NCI-H345 treated with DMSO at 0.1 percent for 48 hours (cell line): ENCODE data around the gene KIF12.
"Not testable (repeated sequence)": the region's sequence is repeated elsewhere in the genome, so short reads cannot be mapped to it uniquely, and the experiment has no call there.

Source experiments
- DNase-seq: peaks from one replicate; lab custom pipeline; 2025; ENCODE audit not compliant: unreplicated experiment; lab: John Stamatoyannopoulos, UW

The KIF12 gene

DNA sequence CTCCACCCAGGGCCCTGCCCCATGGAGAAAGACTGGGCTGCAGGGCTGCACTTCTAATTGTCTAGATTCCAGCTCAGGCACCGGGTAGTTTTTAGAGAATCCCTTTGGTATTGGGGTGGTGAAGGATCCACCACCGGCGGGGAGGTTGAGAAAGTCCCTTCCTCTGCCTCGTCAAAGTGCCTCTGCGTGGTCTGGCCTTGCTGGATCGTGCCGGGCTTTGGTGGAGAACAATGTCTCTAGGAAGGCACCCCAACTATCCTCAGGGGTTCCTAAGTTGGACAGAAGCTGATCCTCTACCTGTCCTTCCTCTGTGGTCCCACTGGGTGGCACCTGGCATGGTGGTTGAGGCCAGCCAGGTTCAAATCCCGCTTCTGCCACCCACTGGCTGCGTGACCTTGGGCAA is 13.7 kb downstream of the KIF12 start:
- DNase-seq = no peak

DNA sequence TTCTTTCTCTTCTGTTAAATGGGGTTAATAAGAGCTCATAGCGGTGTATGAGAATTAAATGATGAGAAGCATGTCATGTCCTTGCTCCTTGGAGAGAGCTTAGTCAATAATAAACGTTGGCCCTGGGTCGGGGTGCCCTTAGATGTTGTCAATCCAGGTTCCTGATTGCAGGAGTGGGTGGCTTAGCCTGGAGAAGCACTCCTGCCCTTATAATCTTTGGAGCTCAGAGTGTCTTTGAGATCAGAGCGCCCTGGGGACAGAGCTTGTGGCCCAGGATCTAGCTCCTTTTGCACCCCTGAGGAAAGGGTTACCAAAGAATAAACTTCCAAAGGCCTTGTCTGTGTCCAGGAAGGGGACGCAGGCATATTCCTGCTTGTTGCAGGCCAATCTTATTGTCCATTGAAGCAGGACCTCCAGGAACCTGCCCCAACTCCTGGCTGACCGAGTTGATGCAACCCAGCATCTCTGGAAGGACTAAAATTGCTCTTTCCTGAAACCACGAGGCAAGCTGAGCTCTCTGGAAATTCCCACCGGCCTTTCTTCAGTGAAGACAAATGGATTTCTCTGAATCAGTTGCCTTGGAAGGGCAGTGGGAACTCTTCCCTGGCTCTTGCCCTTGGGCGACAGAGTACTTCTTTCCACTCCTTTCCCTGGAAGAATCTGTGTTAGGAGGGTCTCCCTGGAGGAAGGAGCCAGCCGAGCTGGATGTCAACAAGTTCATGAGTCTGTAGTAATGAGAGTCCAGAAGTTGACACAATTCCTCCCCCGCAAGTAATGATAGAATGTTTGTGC is 14.6 kb downstream of the KIF12 start:
- DNase-seq = no peak

DNA sequence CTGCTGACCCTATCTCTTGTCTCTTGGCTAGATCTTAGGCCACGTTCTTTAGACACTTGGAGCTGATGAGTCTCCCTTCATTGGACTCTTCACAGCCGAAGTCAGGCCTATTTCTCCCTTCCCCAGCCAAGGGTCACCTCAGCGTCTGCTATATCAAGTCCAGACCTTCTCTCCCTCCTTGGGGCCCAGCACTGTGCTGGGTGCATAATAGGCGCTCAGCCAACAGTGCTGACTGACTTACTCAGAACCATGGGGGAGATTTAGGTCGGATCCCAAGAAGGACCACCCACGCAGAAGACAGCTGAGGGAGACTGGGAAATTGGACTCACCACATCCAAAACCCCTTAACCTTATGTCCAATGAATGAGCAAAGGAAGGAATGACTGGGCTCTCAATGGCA is 15.4 kb downstream of the KIF12 start:
- DNase-seq = no peak

- not testable (repeated sequence) for DNase-seq
Measured at GRCh38 chr9:114082763-114083412, 16.2 kb downstream of the KIF12 start.

DNA sequence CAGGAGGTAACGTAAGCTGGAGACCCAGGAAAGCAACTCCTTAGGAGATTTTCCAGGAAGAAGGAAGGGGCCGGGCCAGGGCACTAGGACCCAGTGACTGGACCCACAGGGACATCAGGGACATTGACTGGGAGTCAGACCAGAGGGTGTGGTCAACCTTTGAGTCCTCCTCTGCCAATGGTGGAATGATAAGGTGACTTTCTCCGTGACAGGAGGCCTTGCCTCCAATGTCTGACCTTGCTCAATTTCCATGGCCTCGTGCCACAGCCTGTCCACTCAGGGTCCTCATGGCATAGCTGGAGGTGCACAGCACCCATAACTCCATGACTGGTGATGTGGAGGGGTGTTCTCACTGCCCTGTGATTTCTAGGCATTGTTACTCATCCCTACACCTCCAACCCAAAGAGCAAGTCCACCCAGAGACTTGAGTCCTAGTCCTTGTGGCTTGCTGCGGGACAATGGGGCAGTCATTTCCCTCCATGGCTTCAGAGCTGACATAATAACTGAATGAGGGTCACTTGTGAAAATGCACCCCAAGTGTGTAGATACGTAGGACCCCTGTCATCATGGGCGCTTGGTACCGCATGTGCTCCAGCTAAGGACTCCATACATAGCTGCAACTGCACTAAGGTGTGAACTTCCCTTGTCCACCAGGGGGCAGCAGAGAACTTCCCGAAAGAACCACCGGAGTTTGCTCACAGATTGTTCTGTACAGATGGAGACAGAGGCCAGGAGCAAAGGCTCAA is 16.9 kb downstream of the KIF12 start:
- peak; percentile 71 for DNase-seq

DNA sequence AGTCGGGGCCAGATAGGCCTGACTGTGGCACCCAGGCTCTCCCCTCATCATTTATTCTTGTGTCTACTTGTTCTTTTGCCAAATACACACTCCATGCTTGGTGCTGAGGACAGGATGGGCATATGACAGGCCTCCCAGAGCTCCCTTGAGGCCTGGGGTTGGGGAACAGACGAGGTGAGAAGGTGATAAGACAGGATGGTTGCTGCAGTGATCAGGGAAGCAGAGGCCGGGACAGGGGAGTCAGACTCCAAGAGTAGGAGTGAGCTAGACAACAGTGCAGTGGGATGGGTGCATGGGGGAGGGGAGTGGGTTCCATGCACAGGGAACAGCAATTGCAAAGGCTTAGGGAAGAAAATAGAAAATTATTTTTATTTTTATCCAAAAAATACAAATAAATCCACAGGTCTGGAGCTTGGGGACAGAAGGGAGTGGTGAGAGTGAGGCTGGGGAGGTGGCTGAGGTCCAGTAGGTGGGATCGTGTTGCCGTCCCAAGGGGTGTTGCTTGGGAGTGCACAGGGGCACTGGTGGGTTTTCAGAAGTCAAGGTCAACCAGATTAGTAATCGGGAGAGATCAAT is 17.6 kb downstream of the KIF12 start:
- no peak for DNase-seq

DNA sequence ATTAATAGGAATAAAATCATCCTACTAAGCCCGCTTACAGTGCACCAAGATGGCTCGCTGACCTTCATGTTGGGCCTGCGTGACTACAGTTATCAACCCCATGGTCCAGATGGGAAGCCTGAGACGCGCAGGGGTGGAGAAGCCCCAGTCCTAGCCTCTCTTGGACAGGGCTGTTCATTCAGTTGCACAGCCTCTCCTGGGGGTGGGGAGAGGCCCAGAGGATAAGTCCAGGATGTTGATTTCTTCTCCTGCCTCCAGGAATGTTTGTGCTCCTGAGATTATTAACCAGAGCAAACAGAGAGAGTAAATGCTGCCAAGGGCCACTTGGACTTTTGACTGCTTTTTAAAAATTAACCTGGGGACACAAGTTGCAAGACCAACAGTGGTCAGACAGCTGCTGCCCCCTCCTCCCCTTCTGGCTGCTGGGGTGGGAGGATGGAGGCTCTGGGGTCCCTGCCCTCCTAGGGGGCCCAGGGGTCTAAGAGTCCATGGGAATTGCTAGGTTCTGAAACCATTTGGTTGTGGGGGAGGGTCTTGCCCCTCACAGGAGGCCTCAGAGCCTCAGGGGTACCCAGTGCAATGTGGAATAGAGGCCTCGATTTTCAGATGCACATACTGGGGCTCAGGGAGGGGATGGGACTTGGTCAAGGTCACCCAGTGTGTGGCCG is 18.2 kb downstream of the KIF12 start:
- DNase-seq = no peak

- no peak for DNase-seq
Measured at GRCh38 chr9:114080195-114080772, 18.8 kb downstream of the KIF12 start.

GRCh38 chr9:114078781-114079156 is 20.3 kb downstream of the KIF12 start:
- DNase-seq = no peak

DNA sequence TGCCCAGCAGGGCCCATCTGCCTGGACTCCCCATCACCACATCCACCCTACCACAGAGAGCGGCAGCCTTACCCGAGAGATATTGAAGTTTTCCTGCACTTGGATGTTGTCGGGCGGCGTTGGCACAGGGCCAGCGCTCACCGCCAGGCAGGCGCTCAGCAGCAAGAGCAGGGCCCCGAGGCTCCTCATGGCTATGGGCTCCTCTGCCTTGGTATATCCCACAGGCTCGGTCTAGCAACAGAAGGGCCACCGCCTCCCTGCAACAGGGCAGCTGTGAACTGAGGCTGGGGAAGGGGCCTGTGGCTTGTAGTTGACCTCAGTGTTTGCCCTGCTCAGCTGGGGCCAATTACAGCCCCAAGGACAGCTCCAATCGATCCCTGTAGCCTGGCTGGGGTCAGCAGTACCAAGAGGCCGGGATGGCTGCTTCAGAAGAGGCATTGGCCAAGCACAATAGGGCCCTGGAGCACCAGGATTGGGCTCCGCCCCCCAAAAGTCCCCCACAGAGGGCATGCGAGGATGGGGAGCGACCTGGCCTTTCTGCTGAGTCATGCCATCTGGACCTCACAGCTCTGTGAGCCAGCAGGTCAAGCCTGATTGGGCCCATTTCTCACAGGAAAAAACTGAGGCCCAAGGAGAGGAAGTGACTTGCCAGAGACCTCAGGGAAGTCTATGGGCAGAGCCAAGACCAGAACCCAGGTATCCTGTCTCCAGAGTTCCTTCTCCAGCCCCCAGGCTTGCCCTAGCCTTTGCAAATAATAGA is 20.9 kb downstream of the KIF12 start, which contains the start of gene AMBP:
TSS of gene AMBP (minus strand) at position 280 of the 760 bp plus-strand sequence. CDS start at position 189, 91 bp downstream.
- no peak for DNase-seq

GRCh38 chr9:114077162-114077837 is 21.8 kb downstream of the KIF12 start:
- no peak for DNase-seq

DNA sequence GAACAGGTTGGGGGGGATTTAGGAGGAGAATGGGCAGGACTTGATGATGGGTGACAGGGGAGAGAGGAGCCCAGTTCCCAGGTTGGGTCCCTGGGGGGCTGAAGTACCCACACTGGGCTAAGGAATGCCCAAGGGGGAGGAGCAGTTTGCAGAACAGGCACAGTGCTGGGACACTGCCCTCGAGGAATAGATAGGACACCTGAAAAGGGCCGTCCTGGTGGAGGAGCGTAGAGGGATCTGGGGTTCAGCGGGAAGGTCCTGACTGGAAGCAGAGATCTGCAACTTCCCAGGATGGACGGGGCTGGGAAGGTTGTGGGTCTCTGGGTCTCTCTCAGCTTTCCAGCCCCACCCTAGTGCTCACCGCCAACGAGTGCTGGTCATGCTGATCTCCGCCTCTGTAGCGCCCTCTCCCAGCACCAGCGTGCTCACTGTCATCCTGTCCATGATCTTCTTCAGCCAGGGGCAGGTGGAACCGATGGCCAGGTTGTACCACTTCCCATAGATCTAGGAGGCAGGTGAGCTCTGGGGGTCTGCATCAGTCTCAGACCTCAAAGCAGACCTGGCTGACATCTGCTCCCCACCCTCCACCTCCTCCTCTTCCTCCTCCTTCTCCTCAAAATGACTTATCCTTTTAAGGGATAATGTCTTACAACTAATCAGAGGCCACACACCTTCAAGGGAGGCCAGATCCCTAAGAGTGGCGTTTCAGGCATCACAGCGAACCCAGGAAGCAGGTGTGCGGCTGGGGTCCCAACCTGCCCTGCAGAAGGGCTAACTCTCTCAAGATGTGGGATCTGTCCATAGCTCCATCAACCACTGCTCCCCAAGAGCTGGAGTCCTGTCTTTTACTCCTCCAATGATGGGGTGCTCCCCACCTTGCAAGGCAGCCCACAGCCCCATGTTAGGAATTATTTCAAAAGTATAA is 22.6 kb downstream of the KIF12 start:
- no peak for DNase-seq

DNA sequence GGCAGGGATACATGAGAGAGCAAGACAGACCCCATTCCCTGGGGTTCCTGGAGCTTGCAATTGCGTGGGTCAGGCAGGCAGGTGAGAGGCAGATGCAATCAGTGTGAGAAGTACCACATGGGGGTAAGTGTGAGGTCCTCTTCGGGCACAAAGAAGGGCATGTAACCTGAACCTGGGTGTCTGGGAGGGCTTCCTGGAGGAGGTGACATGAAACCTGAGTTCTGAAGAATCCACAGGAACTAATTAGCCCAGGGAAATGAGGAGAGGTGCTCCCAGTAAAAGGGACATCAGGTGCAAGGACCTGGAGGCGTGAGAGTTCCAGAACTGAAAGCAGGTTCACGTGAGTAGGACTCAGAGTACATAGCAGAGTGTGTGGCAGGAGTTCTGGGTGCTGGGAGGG is 23.5 kb downstream of the KIF12 start:
- DNase-seq = no peak

GRCh38 chr9:114072184-114073140 is 26.6 kb downstream of the KIF12 start:
- DNase-seq = peak; percentile 87

GRCh38 chr9:114071197-114071795 is 27.8 kb downstream of the KIF12 start:
- no peak for DNase-seq

DNA sequence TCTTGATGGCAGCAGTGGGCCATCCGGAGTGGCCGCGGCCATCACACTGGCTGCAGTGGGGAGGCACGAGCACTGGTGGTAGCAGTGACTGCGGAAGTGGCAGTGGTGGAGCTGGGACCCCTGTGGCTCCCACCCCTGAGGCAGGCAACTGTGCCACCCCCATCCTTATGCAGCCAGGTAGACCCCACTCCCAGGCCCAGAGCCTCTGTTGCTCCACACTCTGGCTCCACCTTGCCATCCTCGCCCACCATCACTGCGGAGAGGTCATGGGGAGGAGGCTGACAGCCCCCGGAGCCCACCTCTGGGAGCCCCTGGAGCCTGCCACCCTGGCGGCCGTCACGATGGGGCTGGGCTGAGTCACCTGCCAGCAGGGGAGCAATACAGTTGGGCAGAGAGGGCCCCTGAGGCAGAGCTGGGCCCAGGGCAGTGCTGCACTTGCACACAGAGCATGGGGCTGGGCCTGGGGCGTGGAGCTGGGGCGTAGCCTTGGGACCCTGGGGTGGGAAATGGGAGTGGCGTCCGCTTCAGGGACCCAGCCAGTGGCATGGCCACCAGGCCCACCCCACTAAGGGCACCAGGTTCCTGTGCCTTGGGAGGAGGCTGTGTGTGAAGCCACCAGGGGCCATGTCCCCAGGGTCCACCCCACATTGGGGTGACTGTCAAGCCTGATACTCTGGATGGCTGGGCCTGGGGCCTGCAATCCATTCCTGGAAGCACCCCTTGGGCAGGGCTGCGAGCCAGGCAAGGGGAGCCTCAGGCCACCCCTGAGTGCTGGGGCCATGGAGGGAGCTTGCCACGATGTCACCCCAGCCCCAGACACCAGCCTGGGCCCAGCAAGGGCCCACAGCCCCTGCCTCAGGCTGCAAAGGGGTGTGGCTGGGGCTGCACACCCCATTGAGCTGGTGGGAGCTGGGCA is 28.6 kb downstream of the KIF12 start:
- no peak for DNase-seq
